Skin of body (tissue), 2 donors: ENCODE results near the gene PLCB2. TPM values are rescaled to one million over a fixed set of nuclear protein-coding genes. Genes with fewer than 3 reads are reported as not detected.
A peak's percentile ranks its signal among the peaks of the same experiment; 100 is the strongest.

Experiments
- DNase-seq: peaks from one replicate; lab custom pipeline; 2025; lab: John Stamatoyannopoulos, UW
- total RNA-seq: library from RNA; depleted of rRNA; stranded (reverse); fragments of >200 nt; gene quantifications from one replicate; pipeline ENCODE4 v1.2.3, GENCODE V29; 2014

Gene PLCB2
- total RNA-seq, 1 donor from 2014 or later: 5.2 TPM

DNA sequence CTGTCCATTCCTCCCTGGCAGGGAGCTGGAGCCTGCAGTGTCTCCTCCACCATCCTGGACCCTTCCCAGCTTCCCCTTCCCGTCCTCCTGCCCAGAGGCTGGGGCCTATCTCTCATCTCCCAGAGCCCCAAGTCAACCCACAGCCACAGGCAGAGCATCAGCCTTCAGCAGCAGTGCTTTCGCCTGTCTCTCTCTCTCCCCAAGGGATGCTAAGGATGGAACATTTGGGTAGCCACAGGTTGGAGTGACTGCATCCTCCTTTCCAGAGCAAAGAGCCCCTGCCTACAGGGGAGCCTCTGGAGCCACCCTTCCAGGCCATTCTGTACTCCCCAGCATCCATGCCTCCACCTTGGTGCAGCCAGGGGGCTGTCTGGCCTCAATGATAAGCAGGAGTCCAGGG lies 4.2 kb downstream of the PLCB2 start:
- no peak for DNase-seq

DNA sequence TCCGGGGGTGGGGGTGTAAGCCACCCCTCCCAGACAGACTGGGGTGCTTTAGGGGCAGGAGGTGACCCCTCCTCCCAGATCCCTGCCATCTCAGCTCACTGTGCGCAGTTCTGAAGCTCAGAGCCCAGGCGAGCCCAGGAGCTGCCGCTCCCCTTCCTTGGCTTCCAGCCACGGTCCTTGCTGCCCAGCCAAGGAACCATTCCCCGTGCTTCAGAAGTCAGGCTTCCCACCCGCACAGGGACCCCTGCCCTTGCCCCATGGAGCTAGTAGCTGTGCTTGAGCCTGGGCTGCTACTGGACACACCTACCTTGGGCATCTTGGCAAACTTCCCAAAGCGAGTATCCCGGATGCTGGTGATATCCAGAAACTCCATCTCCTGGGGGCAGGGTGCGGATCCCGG lies 4.8 kb downstream of the PLCB2 start:
- DNase-seq: no peak

DNA sequence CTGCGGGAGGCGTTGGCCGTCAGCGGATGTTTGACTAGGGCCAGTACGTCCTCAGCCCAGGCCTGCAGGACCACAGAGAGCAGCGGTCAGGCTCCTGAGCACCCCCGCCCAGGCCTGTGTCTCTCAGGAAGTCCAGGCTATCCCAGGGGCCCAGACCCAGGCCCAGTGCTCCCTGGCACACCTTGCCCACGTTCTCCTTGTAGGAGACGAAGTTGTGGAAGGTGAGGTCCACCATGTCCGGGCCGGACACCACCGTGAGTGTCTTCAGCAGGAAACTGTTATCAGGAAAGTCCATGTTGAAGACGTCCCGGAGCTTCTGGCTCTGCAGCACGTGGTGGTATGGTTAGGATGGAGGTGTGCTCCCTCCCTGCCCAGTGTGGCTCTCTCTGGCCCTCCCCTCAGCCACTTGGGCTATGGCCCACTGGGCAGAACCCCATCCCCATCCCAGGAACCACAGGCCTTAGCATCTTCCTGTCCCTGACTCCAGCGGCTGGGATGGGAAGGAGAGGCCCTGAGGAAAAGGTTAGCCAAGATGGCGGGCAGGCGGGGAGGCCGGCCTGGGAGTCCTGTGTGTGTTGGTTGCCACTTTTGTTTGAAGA lies 5.3 kb downstream of the PLCB2 start:
- no peak for DNase-seq

DNA sequence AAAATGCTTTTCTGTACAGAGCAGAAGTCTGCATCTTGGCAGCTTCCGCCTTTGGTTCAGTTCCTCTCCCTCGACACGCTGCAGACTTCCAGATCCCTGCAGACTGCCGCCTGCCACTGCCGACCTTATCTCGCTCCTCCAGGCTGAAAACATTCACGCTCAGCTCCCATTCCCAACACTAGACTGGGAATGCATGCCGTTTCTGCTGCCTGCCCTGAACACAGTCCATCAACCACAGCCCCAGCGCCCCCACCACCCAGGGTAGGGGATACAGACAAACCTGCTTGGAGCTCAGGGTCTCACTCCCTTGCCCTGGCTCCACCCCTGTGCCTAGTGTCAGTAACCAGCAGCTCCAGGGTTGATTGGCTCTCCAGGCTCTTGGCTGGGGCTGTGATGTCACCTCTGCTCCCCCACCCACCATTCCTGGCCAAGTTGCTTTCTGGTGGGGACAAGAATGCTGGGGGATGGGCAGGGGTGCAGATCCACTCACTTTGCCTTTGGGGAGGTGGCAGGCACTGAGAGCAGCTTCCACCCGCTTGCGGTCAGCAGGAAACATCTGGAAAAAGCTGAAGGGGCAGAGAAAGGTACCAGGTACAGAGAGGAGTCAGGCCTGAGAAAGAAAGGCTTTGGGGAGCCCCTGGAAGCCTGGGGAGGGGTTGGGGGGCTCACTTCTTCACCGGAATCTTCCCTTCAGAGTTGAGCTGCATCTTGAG lies 6.1 kb downstream of the PLCB2 start:
- DNase-seq: no peak

DNA sequence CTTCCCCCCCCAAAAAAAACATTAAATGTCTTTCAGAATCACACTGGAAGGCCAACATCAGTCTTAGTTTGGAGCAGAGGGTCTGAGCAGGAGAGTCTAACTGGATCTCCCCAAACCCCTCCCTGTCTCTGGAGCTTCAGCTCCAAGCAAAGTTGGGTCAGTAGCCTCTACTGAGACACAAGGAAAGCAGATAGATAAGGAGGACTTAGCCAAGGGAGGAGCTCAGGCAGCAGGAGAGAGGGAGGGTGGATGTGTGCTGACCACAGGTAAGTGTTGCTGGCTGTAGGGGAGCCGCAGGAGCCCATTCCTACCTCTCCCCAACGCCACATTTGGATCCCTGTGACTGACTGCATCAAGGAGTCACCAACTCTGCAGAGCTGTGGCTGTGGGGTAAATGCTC lies 7.0 kb downstream of the PLCB2 start:
- DNase-seq: no peak

DNA sequence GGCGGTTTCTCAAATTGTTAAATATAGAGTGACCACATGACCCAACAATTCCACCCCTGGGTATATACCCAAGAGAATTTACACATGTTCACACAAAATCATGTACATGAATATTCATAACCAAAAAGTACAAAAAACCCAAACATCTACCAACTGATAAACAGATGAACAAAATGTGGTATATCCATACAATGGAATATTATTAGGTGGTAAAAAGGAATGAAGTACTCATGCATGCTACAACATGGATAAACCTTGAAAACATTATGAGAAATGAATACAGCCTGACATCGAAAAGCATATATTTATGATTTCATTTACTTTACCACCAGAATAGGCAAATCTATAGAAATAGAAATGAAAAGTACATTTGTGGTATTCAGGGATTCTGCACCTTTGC lies 7.4 kb downstream of the PLCB2 start:
- no peak for DNase-seq

DNA sequence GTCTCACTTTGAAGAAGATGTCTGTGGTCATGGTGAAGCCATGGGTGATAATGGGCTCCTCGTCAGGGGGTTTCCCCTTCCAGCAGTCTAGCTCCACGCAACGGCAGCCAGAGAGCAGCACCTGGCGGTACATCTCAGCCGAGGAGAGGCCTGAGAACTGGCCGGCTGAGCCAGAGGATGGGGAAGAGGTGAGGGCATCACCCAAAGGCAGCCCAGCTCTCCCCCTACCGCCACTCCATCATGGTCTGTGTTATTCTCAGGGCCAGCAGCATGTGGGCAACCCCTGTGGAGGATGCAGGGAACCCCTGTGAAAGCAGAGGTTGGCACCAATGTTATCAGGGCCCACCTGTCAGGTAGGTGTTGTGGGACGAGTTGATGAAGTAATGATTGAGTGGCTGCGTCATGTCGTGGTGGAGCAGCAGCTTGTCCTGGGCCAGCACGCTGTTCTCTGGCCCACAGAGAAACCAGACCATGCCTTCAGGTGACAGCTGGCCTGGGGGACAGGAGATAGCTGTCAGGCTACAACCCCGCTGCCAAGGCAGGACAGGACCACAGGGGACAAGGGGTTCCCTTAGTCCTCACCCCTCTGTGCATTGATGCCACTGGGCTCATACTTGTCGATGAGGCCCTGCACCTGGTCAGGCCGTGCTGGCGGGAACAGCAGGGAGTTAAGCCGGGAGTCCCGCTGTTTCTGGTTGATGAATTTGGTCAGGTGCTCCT lies 9.4 kb downstream of the PLCB2 start:
- no peak for DNase-seq

DNA sequence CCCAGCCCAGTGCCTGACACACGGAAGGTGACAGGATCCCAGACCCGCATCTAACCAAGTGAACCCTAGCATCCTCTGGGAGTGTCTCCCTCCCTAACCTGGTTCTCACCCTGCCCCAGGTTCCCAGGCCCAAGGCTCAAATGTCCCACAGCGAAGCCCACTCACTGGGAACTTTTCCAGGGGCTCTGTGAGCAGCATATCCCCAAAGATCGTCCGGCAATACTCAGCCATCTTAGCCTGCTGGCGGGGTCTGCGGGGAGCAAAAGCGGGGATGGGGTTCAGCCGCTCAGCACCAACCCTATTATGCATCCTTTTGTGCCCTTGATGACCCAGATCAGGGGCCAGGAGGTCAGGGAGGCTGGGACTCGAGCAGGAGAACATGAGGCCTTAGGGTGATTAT lies 10.4 kb downstream of the PLCB2 start:
- DNase-seq: no peak

DNA sequence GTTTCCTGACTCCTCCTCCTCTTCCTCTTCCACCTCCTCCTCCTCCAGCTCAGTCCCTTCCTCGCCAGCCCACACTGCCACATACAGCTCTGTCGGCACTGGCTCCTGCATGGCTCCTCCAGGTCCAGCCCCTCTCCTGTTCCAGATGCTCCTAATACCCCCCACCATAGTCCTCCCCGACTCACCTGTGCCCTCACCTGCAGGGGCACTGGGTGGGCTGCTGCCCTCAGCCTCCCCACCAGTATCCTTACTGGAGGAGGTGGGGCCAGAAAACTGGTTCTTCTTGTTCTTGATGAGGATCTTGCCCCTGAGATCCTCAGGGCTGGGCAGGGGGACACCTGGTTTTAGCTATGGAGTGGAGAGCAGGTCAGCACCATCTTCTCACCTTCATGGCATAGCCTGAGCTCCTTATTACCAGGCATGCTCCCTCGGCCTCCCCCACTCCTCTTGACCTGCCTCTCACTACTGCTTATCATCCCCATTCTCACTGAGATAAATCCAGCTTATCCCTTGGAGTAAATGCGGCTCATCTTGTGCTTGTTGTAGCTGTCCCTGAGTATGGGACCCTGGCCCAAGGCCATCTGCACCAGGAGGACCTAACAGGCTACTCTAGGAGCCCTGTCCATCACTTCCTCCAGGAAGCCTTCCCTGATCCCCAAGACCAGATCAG lies 11.0 kb downstream of the PLCB2 start:
- no peak for DNase-seq

DNA sequence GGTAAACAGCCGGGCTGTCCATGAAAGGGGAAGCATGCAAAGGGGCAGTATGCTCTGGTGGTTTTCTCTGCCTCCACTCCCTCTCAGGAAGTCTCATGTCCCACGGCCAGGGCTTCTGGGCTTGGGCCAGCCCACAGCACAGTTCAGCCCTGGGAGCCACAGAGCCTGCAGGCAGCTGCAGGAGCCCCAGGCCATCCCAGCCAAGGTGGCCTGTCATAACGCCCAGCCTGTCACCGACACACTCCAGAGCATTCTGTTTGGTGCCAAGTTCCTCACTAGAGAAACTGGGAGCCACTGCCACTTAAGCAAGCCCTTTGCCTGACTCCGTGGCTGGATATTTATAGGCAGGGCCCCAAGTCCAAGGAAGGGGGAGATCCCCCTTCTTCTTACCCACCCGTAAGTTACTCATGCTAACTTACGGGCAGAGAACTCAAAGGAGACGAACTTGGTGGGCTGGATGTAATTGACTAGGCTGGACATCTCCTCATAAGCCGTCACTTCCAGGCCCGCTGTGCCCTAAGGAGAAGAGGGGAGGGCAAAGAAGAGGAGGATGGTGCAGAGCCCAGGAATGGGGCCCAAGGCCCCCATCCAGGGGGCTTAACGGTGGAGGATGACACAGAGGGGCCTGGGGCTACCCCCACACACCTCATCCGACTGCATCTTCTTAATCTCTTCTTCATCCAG lies 11.7 kb downstream of the PLCB2 start:
- no peak for DNase-seq

DNA sequence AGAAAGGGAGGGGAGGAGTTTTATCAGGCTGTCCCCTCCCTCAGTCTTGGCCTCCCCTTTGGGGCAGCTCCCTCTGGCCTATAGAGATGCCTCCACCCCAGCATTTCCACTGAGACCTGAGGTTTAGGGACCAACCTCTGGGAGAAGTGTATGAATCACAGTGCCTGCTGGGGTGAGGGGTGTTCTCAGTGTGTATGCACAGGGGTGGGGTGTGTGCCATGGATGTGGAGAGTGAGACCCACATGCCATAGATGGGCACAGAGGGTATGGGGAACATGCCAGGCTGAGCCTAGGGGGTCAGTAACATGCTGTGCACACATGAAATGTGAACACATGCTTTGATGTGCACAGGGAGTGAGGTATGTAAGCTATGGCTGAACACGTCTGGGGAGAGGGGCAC lies 12.4 kb downstream of the PLCB2 start:
- no peak for DNase-seq

DNA sequence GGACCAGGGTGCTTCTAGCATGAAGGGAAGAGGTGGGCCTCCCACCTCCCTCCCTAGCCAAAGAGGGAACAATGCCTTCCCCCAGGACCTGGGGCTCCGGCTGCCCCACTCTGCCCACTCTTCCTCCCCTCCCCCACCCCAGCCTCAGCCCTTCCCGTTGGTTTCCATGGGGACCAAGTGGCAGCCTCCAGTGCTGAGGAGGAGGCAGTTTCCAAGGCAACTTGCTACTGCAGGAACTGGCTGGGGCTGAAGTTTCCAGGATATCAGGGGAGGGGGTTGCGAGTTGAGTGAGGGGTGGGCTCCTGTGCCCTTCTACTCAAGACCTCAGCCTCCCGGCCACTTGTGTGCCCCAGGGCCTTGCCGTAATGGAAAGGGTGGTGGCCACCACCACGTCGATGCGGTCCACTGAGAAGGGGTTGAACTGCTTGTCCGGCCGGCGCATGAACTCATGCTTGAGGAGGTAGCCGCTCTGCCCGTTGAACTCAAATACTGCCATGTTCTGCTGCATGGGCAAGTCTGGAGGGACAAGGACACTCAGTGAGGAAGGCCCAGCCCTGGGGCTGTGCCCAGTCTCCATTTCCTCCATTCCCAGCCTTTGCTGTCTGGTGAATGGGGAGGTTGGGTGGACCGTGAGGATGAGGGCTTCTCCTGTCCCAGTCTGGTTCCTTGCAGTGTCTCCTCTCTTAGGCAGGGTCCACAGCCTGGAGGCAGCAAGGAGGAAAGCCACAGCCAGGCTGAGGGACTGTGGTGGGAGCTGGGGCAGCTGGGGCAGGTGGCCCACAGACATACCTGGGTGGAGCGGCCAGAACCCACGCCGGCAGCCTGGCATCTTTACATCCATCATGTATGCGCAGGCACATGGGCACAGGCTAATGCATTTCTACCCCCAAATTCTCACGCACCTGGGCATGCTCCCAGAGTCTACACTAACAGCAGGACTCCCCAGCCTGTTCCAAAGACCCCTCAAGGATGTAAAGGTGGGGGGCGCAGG lies 13.5 kb downstream of the PLCB2 start:
- no peak for DNase-seq

DNA sequence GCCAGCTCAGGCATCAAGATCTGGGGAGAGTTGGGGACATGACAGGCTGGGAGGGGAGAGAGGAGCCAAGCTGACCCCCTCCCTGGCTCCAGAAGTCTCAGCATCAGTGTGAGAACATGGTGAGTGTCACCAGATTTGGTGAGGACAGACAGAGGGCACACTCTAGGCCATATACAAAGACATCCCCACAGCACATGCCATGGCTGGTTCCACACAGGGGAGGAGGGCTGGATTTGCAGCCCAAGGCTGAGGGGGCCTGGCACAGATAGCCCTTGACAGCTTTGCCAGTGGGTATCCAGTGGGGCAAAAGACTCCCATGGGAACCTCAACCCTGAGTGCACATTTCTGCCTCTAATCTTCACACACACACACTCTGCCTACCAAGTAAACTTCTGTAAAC lies 14.7 kb downstream of the PLCB2 start:
- no peak for DNase-seq

DNA sequence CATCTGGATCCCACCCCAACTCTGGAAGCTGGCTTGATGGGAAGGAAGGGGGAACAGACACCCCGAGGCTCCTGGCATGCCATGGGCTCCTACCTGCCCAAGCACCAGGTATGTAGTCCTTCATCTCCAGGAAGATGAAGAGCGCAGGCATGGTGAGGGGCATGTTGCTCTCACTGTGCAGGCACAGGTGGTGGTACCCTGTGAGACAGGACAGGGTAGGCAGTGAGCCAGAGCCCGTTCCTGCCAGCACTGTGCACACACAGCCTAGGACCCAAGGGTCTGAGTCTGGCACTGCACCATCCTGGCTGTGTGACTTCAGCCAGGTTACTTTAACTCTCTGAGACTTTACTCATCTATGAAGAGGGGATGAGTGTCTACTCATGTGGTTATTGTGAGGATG lies 15.5 kb downstream of the PLCB2 start:
- no peak for DNase-seq

DNA sequence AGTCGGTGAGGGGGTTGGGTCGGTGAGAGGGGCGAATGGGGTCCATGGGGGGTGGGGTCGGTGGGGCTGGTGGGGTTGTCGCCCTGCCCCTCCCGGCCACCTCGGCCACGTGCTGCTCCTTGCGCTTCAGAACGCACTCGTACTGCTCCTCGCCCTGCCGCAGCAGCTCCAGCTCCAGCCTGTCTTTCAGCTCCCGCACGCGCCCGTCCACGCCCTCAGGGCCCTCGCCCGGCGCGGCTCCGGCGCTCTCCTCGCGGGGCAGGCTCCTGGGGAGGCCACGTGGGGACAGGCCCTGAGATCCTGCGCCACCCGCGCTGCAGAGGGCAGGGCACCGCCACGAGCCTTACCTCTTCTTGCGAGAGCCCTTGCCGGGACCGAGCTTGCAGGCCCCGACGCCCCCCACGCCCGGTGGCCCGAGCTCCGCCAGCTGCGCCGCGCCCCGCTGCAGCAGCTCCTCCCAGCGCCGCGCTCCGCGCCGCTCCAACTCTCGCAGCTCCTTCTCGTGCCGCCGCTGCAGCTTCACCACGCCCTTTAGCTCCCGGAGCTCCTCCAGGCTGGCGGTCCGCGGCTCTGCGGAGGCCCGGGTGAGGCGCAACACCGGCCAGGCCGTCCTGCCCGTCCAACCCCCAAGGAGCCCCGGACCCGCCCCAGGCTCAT lies 16.7 kb downstream of the PLCB2 start:
- DNase-seq: peak; percentile 12

DNA sequence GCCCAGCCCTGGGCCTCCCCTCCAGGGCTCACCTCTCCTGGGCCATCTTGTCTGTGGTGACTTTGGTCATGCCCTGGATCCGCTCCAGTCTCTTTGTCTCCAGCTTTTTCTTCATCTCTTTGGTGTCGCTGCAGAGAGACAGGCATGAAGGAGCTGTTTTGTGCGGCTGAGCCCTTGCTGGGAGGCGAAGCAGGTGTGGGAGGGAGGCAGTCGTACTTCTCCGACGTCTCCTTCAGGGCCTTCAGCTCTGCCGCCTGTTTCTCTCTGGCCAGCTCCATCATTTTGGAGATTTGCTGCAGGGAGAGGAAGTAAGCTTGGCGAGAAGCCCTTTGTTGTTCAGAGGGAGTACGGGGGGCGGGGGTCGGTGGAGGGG lies 17.2 kb downstream of the PLCB2 start:
- no peak for DNase-seq

DNA sequence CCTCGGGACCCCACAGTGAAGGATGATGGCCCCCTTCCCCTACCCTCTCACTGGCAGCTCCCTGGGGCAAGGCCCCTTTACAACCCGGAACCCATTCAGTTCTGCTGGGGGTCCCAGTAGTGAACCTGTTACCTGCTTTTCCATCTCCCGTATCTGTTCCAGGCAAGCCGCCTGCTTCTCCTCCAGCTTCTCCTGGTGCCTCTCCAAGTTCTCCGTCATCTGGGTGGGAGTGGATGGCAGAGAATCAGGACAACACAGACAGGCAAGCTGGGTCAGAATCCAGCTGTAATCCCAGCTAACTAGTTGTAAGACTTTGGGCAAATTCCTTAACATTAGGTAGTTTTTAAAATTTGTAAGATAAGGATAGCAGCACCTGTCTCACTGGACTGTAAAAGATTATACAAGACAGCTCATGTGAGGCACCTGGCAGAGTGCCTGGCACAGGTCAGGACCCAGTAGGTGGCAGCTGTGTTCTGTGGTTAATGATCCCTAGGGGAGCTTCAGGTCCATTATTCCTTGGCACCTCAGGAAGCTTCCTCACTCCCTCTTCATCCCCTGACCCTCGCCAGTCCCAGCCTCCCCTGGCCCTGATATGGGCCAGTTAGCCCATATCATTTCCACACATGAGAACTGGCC lies 18.5 kb downstream of the PLCB2 start:
- DNase-seq: no peak

DNA sequence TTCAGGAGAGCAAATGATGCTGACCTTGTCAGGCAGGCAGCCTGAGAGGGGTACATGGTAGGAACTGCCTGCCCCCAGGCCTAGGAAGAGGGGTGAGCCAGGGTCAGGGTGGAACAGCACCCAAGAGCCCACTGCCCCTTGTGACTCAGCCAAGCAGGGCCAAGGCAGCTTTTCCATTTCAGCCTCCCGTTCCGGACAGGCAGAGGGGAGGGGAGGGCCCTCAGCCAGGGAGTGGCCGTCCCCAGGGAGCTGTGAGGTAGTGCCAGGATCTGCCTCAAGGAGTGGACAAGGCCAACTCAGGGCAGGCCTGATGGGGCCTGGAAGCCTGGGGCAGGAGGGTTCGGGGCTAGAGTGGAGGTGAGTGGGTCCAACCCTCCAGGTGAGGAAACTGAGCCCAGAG lies 19.8 kb downstream of the PLCB2 start:
- no peak for DNase-seq

DNA sequence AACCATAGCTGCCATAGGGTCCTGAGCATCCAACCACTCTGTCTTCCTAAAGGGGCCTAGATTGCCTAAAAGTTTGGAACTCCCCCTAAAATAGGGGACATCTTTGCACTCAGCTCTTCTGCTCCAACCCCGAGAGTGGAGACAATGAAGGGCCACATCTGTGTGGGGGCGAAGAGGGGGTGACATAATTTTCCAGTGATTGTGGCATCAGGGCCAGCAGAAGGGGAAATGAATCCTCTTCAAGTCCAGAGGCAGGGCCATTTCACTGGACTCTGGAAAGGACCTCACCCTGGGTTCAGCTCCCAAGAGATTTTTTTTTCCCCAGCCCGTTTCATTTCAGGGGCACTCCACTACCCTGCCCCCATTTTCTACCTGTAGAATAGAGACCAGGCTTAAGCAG lies 20.2 kb downstream of the PLCB2 start:
- no peak for DNase-seq

DNA sequence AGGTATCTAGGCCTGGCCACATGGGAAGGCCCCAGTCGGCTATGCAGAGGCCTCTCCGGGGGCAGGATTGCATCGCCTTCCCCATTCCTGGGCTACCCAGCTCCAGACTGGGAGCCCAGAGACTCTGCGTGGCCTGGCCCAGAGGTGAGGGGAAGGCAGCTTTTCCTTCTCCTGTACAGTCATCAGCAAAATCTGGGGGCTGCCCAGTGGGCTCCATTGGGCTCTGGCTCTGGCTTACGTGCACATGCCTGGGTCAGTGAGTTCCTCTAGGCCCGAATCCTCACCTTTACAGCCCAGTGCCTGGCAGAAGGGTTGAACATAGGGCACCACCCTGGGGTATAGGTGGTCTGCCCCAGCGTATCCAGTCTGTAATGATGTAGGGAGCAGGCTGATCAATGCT lies 20.9 kb downstream of the PLCB2 start:
- DNase-seq: no peak
